Thoracic aorta (tissue), 2 donors: Measurements from ENCODE around the gene THRB. TPM values are rescaled to one million over a fixed set of nuclear protein-coding genes. Genes with fewer than 3 reads are reported as not detected.

Source experiments
- ATAC-seq: fragments of 150-250 bp; one replicate; pipeline ENCODE4 v1.8.0; 2017; ENCODE audit warnings: low read depth; ENCODE audit not compliant: insufficient number of reproducible peaks, low FRiP score
- DNase-seq: peaks from one replicate; pipeline ENCODE4 v3.0.0-alpha.2; 2020; ENCODE audit warnings: low spot score
- H3K27ac ChIP-seq, 2 donors: fragments of 200-600 bp; sonication (generic); 1 replicate in 1 of 2; 2 replicates in 1 of 2; pipeline ENCODE4 v1.5.1; 2016; ENCODE audit warnings: mild to moderate bottlenecking in 2 of 2, moderate library complexity in 2 of 2
- H3K27me3 ChIP-seq: fragments of 200-600 bp; sonication (generic); replicated peaks from 2 replicates; pipeline ENCODE4 v1.6.0; 2016; ENCODE audit warnings: mild to moderate bottlenecking; ENCODE audit not compliant: insufficient read depth
- H3K36me3 ChIP-seq: fragments of 200-600 bp; sonication (generic); one replicate; pipeline ENCODE4 v1.5.1; 2016
- H3K4me1 ChIP-seq, 2 donors: fragments of 200-600 bp; sonication (generic); 1 replicate in 1 of 2; 2 replicates in 1 of 2; pipeline versions ENCODE4 v1.5.1 to v1.6.0; 2016; ENCODE audit warnings: low read depth in 2 of 2, mild to moderate bottlenecking in 1 of 2; ENCODE audit not compliant: control insufficient read depth in 1 of 2
- H3K4me3 ChIP-seq: fragments of 200-600 bp; sonication (generic); 2 replicates; pipeline ENCODE4 v1.5.1; 2016; ENCODE audit warnings: mild to moderate bottlenecking
- H3K9me3 ChIP-seq: fragments of 200-600 bp; sonication (generic); 2 replicates; pipeline ENCODE4 v1.5.1; 2016
- total RNA-seq, 2 donors: library from RNA; depleted of rRNA; stranded (reverse); fragments of >200 nt; gene quantifications; one replicate each; pipeline versions ENCODE4 v1.1.0 to v1.2.3, GENCODE V29; 2016
- TF ChIP-seq, protein P1 (sequence below): fragments of 200-600 bp; sonication (generic); IDR thresholded peaks from one replicate; pipeline ENCODE4 v1.5.1; 2019; ENCODE audit warnings: antibody characterized with exemption

THRB gene
- total RNA-seq, 2 donors from 2014 or later: 40.3 to 65.6 TPM

DNA sequence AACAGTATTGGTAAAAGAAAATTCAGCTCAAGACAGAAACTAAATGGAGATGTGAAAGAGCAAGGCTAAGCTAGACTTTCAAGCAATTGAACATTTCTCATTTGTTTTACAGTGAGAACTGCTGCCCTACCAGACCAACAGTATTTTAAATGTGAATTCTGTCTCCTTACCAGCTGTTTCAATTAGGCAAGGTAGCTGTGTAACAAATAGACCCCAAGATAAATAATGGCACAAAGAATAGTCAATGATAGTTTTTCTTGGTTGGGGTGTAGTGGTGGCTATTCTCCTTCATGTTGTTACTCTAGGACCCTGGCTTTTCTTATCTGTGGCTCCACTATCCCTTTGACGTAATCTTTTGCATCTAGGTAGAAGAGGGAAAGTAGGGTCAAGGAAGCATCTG is 30.4 kb upstream of the THRB start:
- Histone ChIP-seq H3K27me3 (no peaks in the 10 kb centered on the region), H3K36me3 (no peaks in the 10 kb centered on the region), H3K4me3 (no peak overlapping the region), H3K4me1 (peaks cover 0 to 7% of the 10 kb centered on the region in 2 donors), H3K9me3 (no peaks in the 10 kb centered on the region), H3K27ac (no peak overlapping the region)
- ATAC-seq (no peak), DNase-seq (no peak)
- TF ChIP-seq, protein P1, sequence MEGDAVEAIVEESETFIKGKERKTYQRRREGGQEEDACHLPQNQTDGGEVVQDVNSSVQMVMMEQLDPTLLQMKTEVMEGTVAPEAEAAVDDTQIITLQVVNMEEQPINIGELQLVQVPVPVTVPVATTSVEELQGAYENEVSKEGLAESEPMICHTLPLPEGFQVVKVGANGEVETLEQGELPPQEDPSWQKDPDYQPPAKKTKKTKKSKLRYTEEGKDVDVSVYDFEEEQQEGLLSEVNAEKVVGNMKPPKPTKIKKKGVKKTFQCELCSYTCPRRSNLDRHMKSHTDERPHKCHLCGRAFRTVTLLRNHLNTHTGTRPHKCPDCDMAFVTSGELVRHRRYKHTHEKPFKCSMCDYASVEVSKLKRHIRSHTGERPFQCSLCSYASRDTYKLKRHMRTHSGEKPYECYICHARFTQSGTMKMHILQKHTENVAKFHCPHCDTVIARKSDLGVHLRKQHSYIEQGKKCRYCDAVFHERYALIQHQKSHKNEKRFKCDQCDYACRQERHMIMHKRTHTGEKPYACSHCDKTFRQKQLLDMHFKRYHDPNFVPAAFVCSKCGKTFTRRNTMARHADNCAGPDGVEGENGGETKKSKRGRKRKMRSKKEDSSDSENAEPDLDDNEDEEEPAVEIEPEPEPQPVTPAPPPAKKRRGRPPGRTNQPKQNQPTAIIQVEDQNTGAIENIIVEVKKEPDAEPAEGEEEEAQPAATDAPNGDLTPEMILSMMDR: no peak

DNA sequence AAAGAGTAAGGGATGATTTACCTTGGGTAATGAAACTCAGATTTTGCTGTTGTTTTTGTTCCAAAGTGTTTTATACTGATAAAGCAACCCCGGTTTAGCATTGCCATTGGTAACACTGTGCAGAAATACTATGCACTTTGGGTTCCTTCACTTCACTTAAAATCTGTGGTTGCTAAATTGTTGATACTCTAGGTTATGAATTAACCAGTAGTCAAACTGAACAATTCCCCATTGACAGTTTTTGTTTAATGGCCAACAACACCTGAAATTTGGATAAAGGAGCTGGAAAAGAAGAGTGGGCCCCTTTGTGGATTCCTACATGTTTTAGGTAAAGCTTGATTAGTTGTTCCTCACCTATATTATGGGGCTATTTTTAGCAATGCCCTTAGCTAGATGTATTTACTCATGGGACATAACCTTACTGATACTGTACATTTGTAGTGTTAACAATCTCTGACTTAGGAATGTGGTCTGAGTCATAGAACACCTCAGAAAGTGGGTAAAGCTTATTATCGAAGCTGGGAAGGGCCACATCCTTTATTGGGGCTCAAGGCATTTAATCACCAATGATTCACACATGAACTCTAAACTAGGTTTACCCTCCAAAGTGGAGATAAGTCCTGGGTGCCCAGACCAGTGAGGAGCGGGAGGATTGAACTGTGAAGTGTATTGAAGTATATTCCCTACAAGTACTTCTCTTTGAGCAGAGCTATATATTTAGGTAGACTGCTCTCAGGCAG is 29.5 kb upstream of the THRB start:
- H3K27ac ChIP-seq: no peak overlapping the region
- DNase-seq (no peak), ATAC-seq (no peak)
- H3K4me1 ChIP-seq: peaks cover 0 to 7% of the 10 kb centered on the region in 2 donors
- no peak overlapping the region for H3K4me3 ChIP-seq
- no peaks in the 10 kb centered on the region for H3K36me3 ChIP-seq
- TF ChIP-seq, protein P1: no peak
- no peaks in the 10 kb centered on the region for H3K27me3 ChIP-seq
- no peaks in the 10 kb centered on the region for H3K9me3 ChIP-seq

DNA sequence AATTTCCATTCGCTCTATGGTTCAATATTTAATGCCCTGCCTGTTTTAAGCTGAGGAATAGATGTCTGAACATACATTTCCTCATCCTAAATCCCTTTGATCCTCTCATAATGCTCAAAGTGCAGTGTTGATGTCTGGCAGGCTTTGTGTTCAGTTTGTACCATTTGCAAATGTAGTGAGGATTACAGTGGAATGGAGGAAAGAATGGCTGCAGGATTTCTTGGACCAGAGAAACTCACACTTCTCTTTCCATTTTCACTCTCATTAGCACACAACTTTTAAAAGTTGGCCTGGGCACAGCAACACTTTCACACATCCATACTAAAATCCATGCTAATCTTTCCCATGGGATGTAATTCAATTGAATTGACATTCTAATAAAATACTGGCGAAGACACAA is 28.6 kb upstream of the THRB start:
- no peaks in the 10 kb centered on the region for H3K27me3 ChIP-seq
- H3K9me3 ChIP-seq: no peaks in the 10 kb centered on the region
- no peak overlapping the region for H3K27ac ChIP-seq
- DNase-seq: no peak
- H3K4me1 ChIP-seq: peaks cover 0 to 7% of the 10 kb centered on the region in 2 donors
- TF ChIP-seq, protein P1: no peak
- no peak overlapping the region for H3K4me3 ChIP-seq
- no peak for ATAC-seq
- H3K36me3 ChIP-seq: no peaks in the 10 kb centered on the region

DNA sequence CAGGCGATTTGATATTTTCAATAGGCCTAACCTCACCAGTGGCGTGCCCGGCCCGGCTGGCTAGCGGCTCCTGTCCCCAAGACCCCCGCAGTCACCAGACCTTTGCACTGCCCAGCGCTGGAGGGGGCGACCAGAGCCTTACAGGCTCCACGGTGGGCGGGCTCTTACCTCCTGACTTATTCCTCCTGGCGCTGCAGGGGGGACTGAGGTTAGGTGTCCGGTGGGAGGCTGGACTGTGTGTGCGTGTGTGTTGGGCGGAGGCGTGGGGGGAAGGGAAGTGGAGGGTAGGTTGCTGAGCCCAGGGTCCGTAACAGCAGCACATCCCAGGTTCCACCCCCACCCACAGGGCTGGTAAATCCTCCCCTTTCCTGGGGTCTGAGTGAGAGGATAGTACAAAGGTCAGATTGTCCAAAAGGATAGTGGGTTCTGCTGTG is 27.5 kb upstream of the THRB start:
- Histone ChIP-seq H3K4me1 (peaks cover 0 to 7% of the 10 kb centered on the region in 2 donors), H3K9me3 (no peaks in the 10 kb centered on the region), H3K36me3 (no peaks in the 10 kb centered on the region), H3K4me3 (peak overlapping the region; percentile 80), H3K27me3 (no peaks in the 10 kb centered on the region), H3K27ac (peak overlapping the region; percentile 81 to 83)
- no peak for ATAC-seq
- DNase-seq: no peak
- TF ChIP-seq, protein P1: peak; percentile 0

DNA sequence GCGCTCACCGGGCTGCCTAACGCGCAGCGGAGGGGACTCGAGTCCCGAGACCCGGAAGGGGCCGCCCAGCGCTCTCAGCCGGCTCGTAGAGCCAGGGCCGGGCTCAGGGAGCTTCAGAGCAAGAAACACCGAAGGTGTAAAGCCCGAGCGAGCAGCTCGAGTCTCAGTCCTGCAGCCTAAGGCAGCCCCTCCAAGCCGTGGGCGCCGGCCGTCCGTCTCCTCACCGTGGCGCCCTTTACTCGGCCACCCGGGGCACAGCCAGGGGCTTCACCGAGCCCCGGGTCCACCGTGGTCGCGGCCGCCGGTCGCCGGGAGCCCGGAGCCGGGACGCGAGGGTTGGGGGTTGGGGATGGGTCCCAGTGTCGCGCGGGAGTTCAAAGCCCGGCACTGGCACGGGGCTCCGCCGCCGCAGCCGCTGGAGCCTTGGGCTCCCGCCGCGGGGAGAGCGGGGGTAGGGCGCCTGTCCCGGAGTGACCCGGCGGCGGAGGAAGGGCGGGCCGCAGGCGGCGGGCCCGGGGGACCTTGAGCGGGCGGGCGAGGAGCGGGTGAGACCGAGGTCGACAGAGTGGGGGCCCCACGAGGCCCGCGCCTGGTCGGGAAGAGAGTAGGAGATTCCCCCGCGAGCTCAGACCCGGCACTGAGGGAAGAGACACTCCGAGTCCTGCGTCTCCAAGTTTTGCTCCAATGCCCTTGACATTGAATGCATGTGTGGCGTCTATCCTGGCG is 26.9 kb upstream of the THRB start:
- TF ChIP-seq, protein P1: peak; percentile 18

More for the DNA sequence above, 26.9 kb upstream of the THRB start:
- Histone ChIP-seq H3K9me3 (no peaks in the 10 kb centered on the region), H3K27me3 (no peaks in the 10 kb centered on the region), H3K27ac (peak overlapping the region; percentile 81 to 83), H3K4me3 (peak overlapping the region; percentile 80), H3K4me1 (peaks cover 0 to 7% of the 10 kb centered on the region in 2 donors), H3K36me3 (no peaks in the 10 kb centered on the region)
- DNase-seq: no peak
- ATAC-seq: peak; percentile 23
